Vagina (tissue), 2 donors: ENCODE measurements around the gene TCF4. TPM values are rescaled to one million over a fixed set of nuclear protein-coding genes. Genes with fewer than 3 reads are reported as not detected.

Experiments
- DNase-seq, 2 donors: peaks; one replicate each; pipeline ENCODE4 v3.0.0-alpha.2; 2017; ENCODE audit errors: extremely low spot score in 2 of 2
- H3K27ac ChIP-seq: fragments of 200-600 bp; sonication (generic); one replicate; pipeline ENCODE4 v1.5.1; 2019
- H3K27me3 ChIP-seq: fragments of 200-600 bp; sonication (generic); one replicate; pipeline ENCODE4 v1.5.1; 2019
- H3K36me3 ChIP-seq, 2 donors: fragments of 200-600 bp; sonication (generic); one replicate each; pipeline ENCODE4 v1.5.1; 2017 to 2019
- H3K4me1 ChIP-seq: fragments of 200-600 bp; sonication (generic); one replicate; pipeline ENCODE4 v1.5.1; 2019
- H3K4me3 ChIP-seq, 2 donors: fragments of 200-600 bp; sonication (generic); 1 replicate in 1 of 2; 2 replicates in 1 of 2; pipeline ENCODE4 v1.5.1; 2016 to 2019
- H3K9me3 ChIP-seq: fragments of 200-600 bp; sonication (generic); one replicate; pipeline ENCODE4 v1.5.1; 2019
- CTCF ChIP-seq, 3 experiments: fragments of 450-650 bp in 2 of 3; fragments of 200-600 bp in 1 of 3; sonication (generic) in 1 of 3; IDR thresholded peaks; one replicate each; pipeline ENCODE4 v1.5.1; 2017 to 2019; ENCODE audit warnings: antibody characterized with exemption in 3 of 3, mild to moderate bottlenecking in 2 of 3, moderate library complexity in 2 of 3
- POLR2A ChIP-seq, 2 donors: fragments of 450-650 bp; IDR thresholded peaks; one replicate each; pipeline ENCODE4 v1.6.1; 2017; ENCODE audit warnings: antibody characterized with exemption in 2 of 2, mild to moderate bottlenecking in 2 of 2, moderate library complexity in 2 of 2
- POLR2AphosphoS5 ChIP-seq, 2 donors: sonication (generic); formaldehyde crosslinking; IDR thresholded peaks; one replicate each; pipeline ENCODE4 v1.9.0; 2017; ENCODE audit warnings: antibody characterized with exemption in 2 of 2, mild to moderate bottlenecking in 2 of 2, low read depth in 1 of 2; ENCODE audit not compliant: insufficient read depth in 1 of 2
- intact Hi-C: fragments of 100-400 bp; cut with DNase I; formaldehyde crosslinking; loops from one replicate; pipeline ENCODE4 v1.15.1; 2023
- total RNA-seq: library from RNA; depleted of rRNA; stranded (reverse); fragments of >200 nt; gene quantifications from one replicate; pipeline ENCODE4 v1.2.3, GENCODE V29; 2016

TCF4 gene
- total RNA-seq, 1 donor from 2014 or later, result 105 TPM

- H3K4me1 ChIP-seq, result peaks cover 41% of the 10 kb centered on the region
- H3K36me3 ChIP-seq, result no peaks in the 10 kb centered on the region
- DNase-seq, result no peak
- H3K4me3 ChIP-seq, result no peak overlapping the region
- TF ChIP-seq POLR2AphosphoS5 (IDR thresholded peaks at IDR 0.05; ENCODE audit: insufficient read depth in 1 of 2, low read depth in 1 of 2), result no peak
- no peak for TF ChIP-seq CTCF (IDR thresholded peaks at IDR 0.05)
- no peak for TF ChIP-seq POLR2A (IDR thresholded peaks at IDR 0.05)
- H3K9me3 ChIP-seq, result no peaks in the 10 kb centered on the region
- H3K27ac ChIP-seq, result no peak overlapping the region
- no peaks in the 10 kb centered on the region for H3K27me3 ChIP-seq
- intact Hi-C loops, result no loop called here
Observed at GRCh38 chr18:55449412-55450140, 138.4 kb downstream of the TCF4 start.

- H3K4me1 ChIP-seq, result peaks cover 40% of the 10 kb centered on the region
- no peaks in the 10 kb centered on the region for H3K36me3 ChIP-seq
- TF ChIP-seq POLR2AphosphoS5 (IDR thresholded peaks at IDR 0.05; ENCODE audit: insufficient read depth in 1 of 2, low read depth in 1 of 2) (no peak), POLR2A (IDR thresholded peaks at IDR 0.05) (no peak), CTCF (IDR thresholded peaks at IDR 0.05) (no peak)
- H3K27ac ChIP-seq, result no peak overlapping the region
- no peak for DNase-seq
- no peak overlapping the region for H3K4me3 ChIP-seq
- intact Hi-C loops, result no loop called here
- no peaks in the 10 kb centered on the region for H3K27me3 ChIP-seq
- H3K9me3 ChIP-seq, result no peaks in the 10 kb centered on the region
Observed at GRCh38 chr18:55448420-55448819, 139.6 kb downstream of the TCF4 start.

GRCh38 chr18:55447672-55448018, 140.3 kb downstream of the TCF4 start:
- Histone ChIP-seq H3K27me3 (no peaks in the 10 kb centered on the region), H3K4me1 (peaks cover 33% of the 10 kb centered on the region), H3K36me3 (no peaks in the 10 kb centered on the region), H3K9me3 (no peaks in the 10 kb centered on the region), H3K27ac (no peak overlapping the region), H3K4me3 (no peak overlapping the region)
- intact Hi-C loops, result no loop called here
- no peak for DNase-seq
- TF ChIP-seq CTCF (IDR thresholded peaks at IDR 0.05), result no peak
- TF ChIP-seq POLR2AphosphoS5 (IDR thresholded peaks at IDR 0.05; ENCODE audit: insufficient read depth in 1 of 2, low read depth in 1 of 2), result no peak
- TF ChIP-seq POLR2A (IDR thresholded peaks at IDR 0.05), result no peak

GRCh38 chr18:55446996-55447671, 140.9 kb downstream of the TCF4 start:
- intact Hi-C loops, result no loop called here
- Histone ChIP-seq H3K27me3 (no peaks in the 10 kb centered on the region), H3K4me1 (peaks cover 33% of the 10 kb centered on the region), H3K27ac (no peak overlapping the region), H3K9me3 (no peaks in the 10 kb centered on the region), H3K4me3 (no peak overlapping the region), H3K36me3 (no peaks in the 10 kb centered on the region)
- DNase-seq, result no peak
- TF ChIP-seq POLR2A (IDR thresholded peaks at IDR 0.05) (no peak), CTCF (IDR thresholded peaks at IDR 0.05) (no peak), POLR2AphosphoS5 (IDR thresholded peaks at IDR 0.05; ENCODE audit: insufficient read depth in 1 of 2, low read depth in 1 of 2) (no peak)

- Histone ChIP-seq H3K4me1 (peaks cover 8% of the 10 kb centered on the region), H3K27ac (no peak overlapping the region), H3K36me3 (no peaks in the 10 kb centered on the region), H3K4me3 (no peak overlapping the region), H3K27me3 (no peaks in the 10 kb centered on the region), H3K9me3 (no peaks in the 10 kb centered on the region)
- TF ChIP-seq POLR2A (IDR thresholded peaks at IDR 0.05) (no peak), POLR2AphosphoS5 (IDR thresholded peaks at IDR 0.05; ENCODE audit: insufficient read depth in 1 of 2, low read depth in 1 of 2) (no peak), CTCF (IDR thresholded peaks at IDR 0.05) (no peak)
- DNase-seq, result no peak
- intact Hi-C loops, result no loop called here
Observed at GRCh38 chr18:55444536-55444935, 143.5 kb downstream of the TCF4 start.
